Epithelial cell of proximal tubule (primary cell): Measurements from ENCODE around the gene DYSF. TPM values are rescaled to one million over a fixed set of nuclear protein-coding genes. Genes with fewer than 3 reads are reported as not detected.

Source experiments
- DNase-seq: peaks from one replicate; pipeline ENCODE4 v3.0.0-alpha.2; 2011; ENCODE audit warnings: low read depth
- H3K4me3 ChIP-seq: 2 replicates; pipeline ENCODE4 v1.5.1; 2011; ENCODE audit warnings: low read depth, mild to moderate bottlenecking, low read length
- CTCF ChIP-seq: conservative IDR thresholded peaks from 2 replicates; pipeline ENCODE4 v1.5.1; 2012; ENCODE audit warnings: low read depth, mild to moderate bottlenecking, low read length
- total RNA-seq: library from RNA; depleted of rRNA; stranded (reverse); fragments of >200 nt; gene quantifications from 2 replicates; pipeline ENCODE4 v1.2.3, GENCODE V29; 2015

DYSF gene
- total RNA-seq, 1 donor from 2014 or later: 6.3 TPM

- no peak overlapping the region for H3K4me3 ChIP-seq
- no peak for DNase-seq
- no peak for TF ChIP-seq CTCF
These were observed 244.0 kb downstream of the DYSF start for GRCh38 chr2:71697106-71698004.

- no peak overlapping the region for H3K4me3 ChIP-seq
- TF ChIP-seq CTCF: no peak
- DNase-seq: no peak
These were observed 246.1 kb downstream of the DYSF start for GRCh38 chr2:71699428-71699827.

- DNase-seq: no peak
- TF ChIP-seq CTCF: no peak
- H3K4me3 ChIP-seq: no peak overlapping the region
These were observed 246.8 kb downstream of the DYSF start for GRCh38 chr2:71700041-71700657.

- no peak for DNase-seq
- H3K4me3 ChIP-seq: no peak overlapping the region
- no peak for TF ChIP-seq CTCF
These were observed 247.5 kb downstream of the DYSF start for GRCh38 chr2:71700658-71701397.

GRCh38 chr2:71702071-71702970 lies 249.0 kb downstream of the DYSF start:
- no peak for TF ChIP-seq CTCF
- no peak overlapping the region for H3K4me3 ChIP-seq
- DNase-seq: no peak
